SU-DHL-6 (cell line): ENCODE data around the gene UFD1.

ENCODE experiments used
- H2AFZ ChIP-seq: fragments of 200-600 bp; sonication (generic); 2 replicates; pipeline ENCODE4 v1.6.1; 2014; ENCODE audit warnings: low read depth, mild to moderate bottlenecking, moderate library complexity, mixed read lengths, antibody characterized with exemption, low read length; ENCODE audit not compliant: severe bottlenecking
- H3F3A ChIP-seq: fragments of 200-600 bp; shearing (Covaris generic); 2 replicates; pipeline ENCODE4 v1.6.0; 2016; ENCODE audit warnings: antibody characterized with exemption, mild to moderate bottlenecking; ENCODE audit not compliant: insufficient read depth
- H3K27ac ChIP-seq: fragments of 200-600 bp; sonication (generic); 2 replicates; pipeline ENCODE4 v1.5.1; 2016; ENCODE audit warnings: low read depth, mild to moderate bottlenecking, low read length, moderate library complexity, mixed read lengths
- H3K27me3 ChIP-seq: fragments of 200-600 bp; sonication (generic), shearing (Covaris generic); 2 replicates; pipeline ENCODE4 v1.6.0; 2014; ENCODE audit warnings: mild to moderate bottlenecking, low read length
- H3K36me3 ChIP-seq: fragments of 200-600 bp; sonication (generic); 2 replicates; pipeline ENCODE4 v1.6.1; 2014; ENCODE audit warnings: mild to moderate bottlenecking, low read length, mixed read lengths
- H3K4me2 ChIP-seq: fragments of 300-600, 200-600 bp; shearing (Covaris generic), sonication (generic); 2 replicates; pipeline ENCODE4 v1.6.0; 2014; ENCODE audit warnings: low read length, low read depth, mild to moderate bottlenecking; ENCODE audit not compliant: poor library complexity, severe bottlenecking
- H3K4me3 ChIP-seq: fragments of 200-600 bp; sonication (generic); 2 replicates; pipeline ENCODE4 v1.5.1; 2014; ENCODE audit warnings: antibody characterized with exemption, low read length, mild to moderate bottlenecking, mixed read lengths; ENCODE audit not compliant: insufficient read depth, poor library complexity, severe bottlenecking
- H3K79me2 ChIP-seq: fragments of 200-600 bp; sonication (generic); 2 replicates; pipeline ENCODE4 v1.6.1; 2014; ENCODE audit warnings: mild to moderate bottlenecking, low read length, moderate library complexity; ENCODE audit not compliant: insufficient read depth
- H3K9ac ChIP-seq: fragments of 200-600 bp; sonication (generic); 2 replicates; pipeline ENCODE4 v1.7.0; 2014; ENCODE audit warnings: mild to moderate bottlenecking, low read length
- H3K9me2 ChIP-seq: fragments of 200-600 bp; sonication (generic); replicated peaks from 2 replicates; pipeline ENCODE4 v1.6.1; 2014; ENCODE audit warnings: low read length; ENCODE audit not compliant: insufficient read depth
- H3K9me3 ChIP-seq: fragments of 200-600 bp; sonication (generic); 2 replicates; pipeline ENCODE4 v1.6.1; 2014; ENCODE audit warnings: low read length, mixed read lengths; ENCODE audit not compliant: insufficient read depth
- H4K20me1 ChIP-seq: fragments of 200-600 bp; sonication (generic); 2 replicates; pipeline ENCODE4 v1.6.1; 2014; ENCODE audit warnings: low read depth, mild to moderate bottlenecking, antibody characterized with exemption, low read length, moderate library complexity, mixed read lengths
- EZH2phosphoT487 ChIP-seq: fragments of 200-600 bp; sonication (generic), shearing (Covaris generic); conservative IDR thresholded peaks from 2 replicates; pipeline ENCODE4 v1.6.1; 2018; ENCODE audit warnings: mild to moderate bottlenecking, antibody characterized with exemption, low read length, moderate library complexity, mixed read lengths
- TF ChIP-seq, protein P1 (sequence below): fragments of 200-600 bp; sonication (generic); IDR thresholded peaks from one replicate; pipeline ENCODE4 v1.5.1; 2017; ENCODE audit warnings: antibody characterized with exemption, mild to moderate bottlenecking, low read length, moderate library complexity; ENCODE audit not compliant: insufficient read depth, poor library complexity, severe bottlenecking

UFD1 gene

GRCh38 chr22:19488884-19489843 is 10.2 kb upstream of the UFD1 start:
- no peaks in the 10 kb centered on the region for H3K9me2 ChIP-seq
- no peaks in the 10 kb centered on the region for H4K20me1 ChIP-seq
- no peaks in the 10 kb centered on the region for H3K36me3 ChIP-seq
- no peak overlapping the region for H3K9ac ChIP-seq
- H3K4me3 ChIP-seq = no peak overlapping the region
- H3K79me2 ChIP-seq = no peaks in the 10 kb centered on the region
- H3K27ac ChIP-seq = no peak overlapping the region
- H2AFZ ChIP-seq = no peak overlapping the region
- no peaks in the 10 kb centered on the region for H3K9me3 ChIP-seq
- H3F3A ChIP-seq = no peaks in the 10 kb centered on the region
- H3K27me3 ChIP-seq = no peaks in the 10 kb centered on the region
- no peak overlapping the region for H3K4me2 ChIP-seq
- TF ChIP-seq, protein P1, sequence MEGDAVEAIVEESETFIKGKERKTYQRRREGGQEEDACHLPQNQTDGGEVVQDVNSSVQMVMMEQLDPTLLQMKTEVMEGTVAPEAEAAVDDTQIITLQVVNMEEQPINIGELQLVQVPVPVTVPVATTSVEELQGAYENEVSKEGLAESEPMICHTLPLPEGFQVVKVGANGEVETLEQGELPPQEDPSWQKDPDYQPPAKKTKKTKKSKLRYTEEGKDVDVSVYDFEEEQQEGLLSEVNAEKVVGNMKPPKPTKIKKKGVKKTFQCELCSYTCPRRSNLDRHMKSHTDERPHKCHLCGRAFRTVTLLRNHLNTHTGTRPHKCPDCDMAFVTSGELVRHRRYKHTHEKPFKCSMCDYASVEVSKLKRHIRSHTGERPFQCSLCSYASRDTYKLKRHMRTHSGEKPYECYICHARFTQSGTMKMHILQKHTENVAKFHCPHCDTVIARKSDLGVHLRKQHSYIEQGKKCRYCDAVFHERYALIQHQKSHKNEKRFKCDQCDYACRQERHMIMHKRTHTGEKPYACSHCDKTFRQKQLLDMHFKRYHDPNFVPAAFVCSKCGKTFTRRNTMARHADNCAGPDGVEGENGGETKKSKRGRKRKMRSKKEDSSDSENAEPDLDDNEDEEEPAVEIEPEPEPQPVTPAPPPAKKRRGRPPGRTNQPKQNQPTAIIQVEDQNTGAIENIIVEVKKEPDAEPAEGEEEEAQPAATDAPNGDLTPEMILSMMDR = no peak
- TF ChIP-seq EZH2phosphoT487 = no peak

GRCh38 chr22:19488285-19488684 is 9.3 kb upstream of the UFD1 start:
- Histone ChIP-seq H3F3A (no peaks in the 10 kb centered on the region), H3K9me3 (no peaks in the 10 kb centered on the region), H3K9ac (no peak overlapping the region), H2AFZ (no peak overlapping the region), H3K27ac (no peak overlapping the region), H3K4me2 (no peak overlapping the region), H3K36me3 (no peaks in the 10 kb centered on the region), H3K27me3 (no peaks in the 10 kb centered on the region), H3K9me2 (no peaks in the 10 kb centered on the region), H4K20me1 (no peaks in the 10 kb centered on the region), H3K4me3 (no peak overlapping the region), H3K79me2 (no peaks in the 10 kb centered on the region)
- TF ChIP-seq EZH2phosphoT487 = no peak
- TF ChIP-seq, protein P1 = no peak

DNA sequence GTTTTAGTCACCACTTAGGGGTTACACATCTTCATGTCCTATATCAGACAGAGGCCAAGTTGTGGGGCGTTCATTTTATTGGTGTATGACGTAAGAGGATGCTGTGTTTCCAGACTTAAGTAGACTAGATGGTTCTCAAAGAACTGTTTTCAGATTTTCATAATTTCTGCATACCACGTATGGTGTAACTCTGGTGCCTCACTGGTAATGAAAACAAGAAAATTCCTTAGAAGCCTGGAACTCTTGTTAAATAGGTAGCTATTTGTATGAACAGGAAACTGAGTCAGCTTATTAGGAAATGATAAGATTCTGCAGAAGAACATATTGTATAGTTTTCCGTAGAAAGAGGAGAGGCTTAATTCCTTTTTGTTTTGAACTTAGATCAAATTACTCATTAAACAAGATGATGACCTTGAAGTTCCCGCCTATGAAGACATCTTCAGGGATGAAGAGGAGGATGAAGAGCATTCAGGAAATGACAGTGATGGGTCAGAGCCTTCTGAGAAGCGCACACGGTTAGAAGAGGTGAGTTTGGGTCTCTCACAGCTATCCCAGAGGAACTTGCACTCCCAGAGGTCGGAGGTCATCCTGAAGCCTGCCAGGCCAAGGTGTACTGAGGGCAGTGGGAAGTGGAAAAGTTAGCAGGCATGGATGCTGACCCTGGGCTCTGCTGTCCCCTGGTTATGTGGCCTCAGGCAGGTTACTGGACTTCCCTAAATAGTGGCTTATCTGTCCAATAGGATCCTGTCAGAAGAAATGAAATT is 4.7 kb upstream of the UFD1 start:
- Histone ChIP-seq H3K79me2 (peaks cover 14% of the 10 kb centered on the region), H3K36me3 (no peaks in the 10 kb centered on the region), H3K27ac (no peak overlapping the region), H3K4me2 (no peak overlapping the region), H3K9me3 (no peaks in the 10 kb centered on the region), H3F3A (no peaks in the 10 kb centered on the region), H3K4me3 (no peak overlapping the region), H3K27me3 (no peaks in the 10 kb centered on the region), H3K9me2 (no peaks in the 10 kb centered on the region), H4K20me1 (no peaks in the 10 kb centered on the region), H3K9ac (no peak overlapping the region), H2AFZ (no peak overlapping the region)
- no peak for TF ChIP-seq EZH2phosphoT487
- TF ChIP-seq, protein P1 = no peak
